H9 (cell line): ENCODE results near the gene SMIM14. TPM values are rescaled to one million over a fixed set of nuclear protein-coding genes. Genes with fewer than 3 reads are reported as not detected.

Experiments used
- DNase-seq: peaks from one replicate; pipeline ENCODE4 v3.0.0-alpha.2; 2017
- H2AFZ ChIP-seq: one replicate; pipeline ENCODE4 v1.6.1; 2013; ENCODE audit warnings: mild to moderate bottlenecking, low read length, control low read depth, moderate library complexity
- H2AK5ac ChIP-seq: 2 replicates; pipeline ENCODE4 v1.6.1; 2013; ENCODE audit warnings: low read length, control low read depth, mixed read lengths; ENCODE audit not compliant: insufficient read length
- H2BK120ac ChIP-seq: one replicate; pipeline ENCODE4 v1.6.1; 2013; ENCODE audit warnings: low read depth, mild to moderate bottlenecking, low read length, control low read depth, inconsistent platforms; ENCODE audit not compliant: poor library complexity, severe bottlenecking
- H2BK12ac ChIP-seq: 2 replicates; pipeline ENCODE4 v1.6.1; 2013; ENCODE audit warnings: low read length, control low read depth, mixed read lengths, low read depth; ENCODE audit not compliant: insufficient read length
- H2BK15ac ChIP-seq: 2 replicates; pipeline ENCODE4 v1.6.1; 2013; ENCODE audit warnings: low read depth, low read length, control low read depth
- H2BK20ac ChIP-seq: one replicate; pipeline ENCODE4 v1.6.1; 2013; ENCODE audit warnings: low read depth, mild to moderate bottlenecking, low read length, control low read depth, inconsistent platforms; ENCODE audit not compliant: poor library complexity, severe bottlenecking
- H2BK5ac ChIP-seq: 2 replicates; pipeline ENCODE4 v1.6.1; 2013; ENCODE audit warnings: low read length, control low read depth, mixed read lengths; ENCODE audit not compliant: insufficient read length
- H3K14ac ChIP-seq: 2 replicates; pipeline ENCODE4 v1.6.1; 2013; ENCODE audit warnings: low read length, control low read depth; ENCODE audit not compliant: insufficient read depth
- H3K18ac ChIP-seq: 2 replicates; pipeline ENCODE4 v1.6.1; 2013; ENCODE audit warnings: low read depth, mild to moderate bottlenecking, mixed read lengths, low read length, control low read depth; ENCODE audit not compliant: insufficient read length
- H3K23ac ChIP-seq: 2 replicates; pipeline ENCODE4 v1.6.1; 2013; ENCODE audit warnings: low read length, control low read depth, mixed read lengths, low read depth; ENCODE audit not compliant: insufficient read length
- H3K23me2 ChIP-seq: 2 replicates; pipeline ENCODE4 v1.6.1; 2013; ENCODE audit warnings: low read depth, mild to moderate bottlenecking, mixed read lengths, low read length, control low read depth; ENCODE audit not compliant: insufficient read length, poor library complexity, severe bottlenecking
- H3K27ac ChIP-seq: 2 replicates; pipeline ENCODE4 v1.5.1; 2013; ENCODE audit warnings: low read length, control low read depth, mixed read lengths, low read depth; ENCODE audit not compliant: insufficient read length
- H3K27me3 ChIP-seq: 2 replicates; pipeline ENCODE4 v1.6.1; 2013; ENCODE audit warnings: low read length, control low read depth, inconsistent platforms; ENCODE audit not compliant: insufficient read depth
- H3K4ac ChIP-seq: 2 replicates; pipeline ENCODE4 v1.6.1; 2013; ENCODE audit warnings: low read depth, mild to moderate bottlenecking, control low read depth, inconsistent platforms, low read length, moderate library complexity
- H3K4me1 ChIP-seq: 2 replicates; pipeline ENCODE4 v1.6.1; 2013; ENCODE audit warnings: low read length, control low read depth, inconsistent platforms; ENCODE audit not compliant: insufficient read depth
- H3K4me2 ChIP-seq: 2 replicates; pipeline ENCODE4 v1.6.1; 2013; ENCODE audit warnings: low read length, control low read depth, mixed read lengths; ENCODE audit not compliant: insufficient read length, insufficient read depth
- H3K56ac ChIP-seq: 2 replicates; pipeline ENCODE4 v1.6.1; 2013; ENCODE audit warnings: low read depth, mild to moderate bottlenecking, mixed read lengths, low read length, control low read depth; ENCODE audit not compliant: insufficient read length
- H3K79me1 ChIP-seq: 2 replicates; pipeline ENCODE4 v1.6.1; 2013; ENCODE audit warnings: low read depth, mild to moderate bottlenecking, moderate library complexity, low read length, control low read depth, inconsistent platforms; ENCODE audit not compliant: insufficient read depth, poor library complexity, severe bottlenecking
- H3K79me2 ChIP-seq: 2 replicates; pipeline ENCODE4 v1.6.1; 2013; ENCODE audit warnings: low read length, control low read depth, inconsistent platforms; ENCODE audit not compliant: insufficient read depth
- H3K9ac ChIP-seq: 2 replicates; pipeline ENCODE4 v1.6.1; 2013; ENCODE audit warnings: low read length, control low read depth, mixed read lengths; ENCODE audit not compliant: insufficient read length; ENCODE audit errors: extremely low read depth
- H3K9me3 ChIP-seq: one replicate; pipeline ENCODE4 v1.6.1; 2013; ENCODE audit warnings: low read depth, low read length, inconsistent platforms; ENCODE audit not compliant: control insufficient read depth
- H3T11ph ChIP-seq: one replicate; pipeline ENCODE4 v1.6.1; 2013; ENCODE audit warnings: mild to moderate bottlenecking, low read length, control low read depth, inconsistent platforms
- H4K20me1 ChIP-seq: one replicate; pipeline ENCODE4 v1.6.1; 2013; ENCODE audit not compliant: control insufficient read depth, insufficient read length, insufficient read depth
- H4K5ac ChIP-seq: 2 replicates; pipeline ENCODE4 v1.6.1; 2013; ENCODE audit warnings: low read depth, mild to moderate bottlenecking, mixed read lengths, low read length, control low read depth; ENCODE audit not compliant: insufficient read length
- H4K8ac ChIP-seq: replicated peaks from 2 replicates; pipeline ENCODE4 v1.6.1; 2013; ENCODE audit warnings: low read length, control low read depth, mixed read lengths, low read depth; ENCODE audit not compliant: insufficient read length
- H4K91ac ChIP-seq: 2 replicates; pipeline ENCODE4 v1.6.1; 2013; ENCODE audit warnings: low read depth, mild to moderate bottlenecking, moderate library complexity, mixed read lengths, low read length, control low read depth; ENCODE audit not compliant: insufficient read length
- H3K27ac Mint-ChIP-seq, 3 experiments: 2 replicates in 2 of 3; 3 replicates in 1 of 3; pipeline ENCODE4 v1.8.0; 2020 to 2021; ENCODE audit warnings: mixed read lengths in 3 of 3, mild to moderate bottlenecking in 1 of 3, moderate library complexity in 1 of 3
- H3K27me3 Mint-ChIP-seq: 2 replicates; pipeline ENCODE4 v1.8.0; 2021; ENCODE audit warnings: low read depth, mild to moderate bottlenecking, moderate library complexity, mixed read lengths
- H3K36me3 Mint-ChIP-seq, 3 experiments: 2 replicates in 2 of 3; 3 replicates in 1 of 3; pipeline ENCODE4 v1.8.0; 2020 to 2021; ENCODE audit warnings: low read depth in 3 of 3, mixed read lengths in 3 of 3; ENCODE audit not compliant: insufficient read depth in 1 of 3
- H3K4me1 Mint-ChIP-seq, 2 experiments: 2 replicates each; pipeline ENCODE4 v1.8.0; 2020; ENCODE audit warnings: mixed read lengths in 2 of 2
- H3K4me3 Mint-ChIP-seq, 2 experiments: 2 replicates in 1 of 2; 3 replicates in 1 of 2; pipeline ENCODE4 v1.8.0; 2020 to 2021; ENCODE audit warnings: mild to moderate bottlenecking in 2 of 2, mixed read lengths in 2 of 2, moderate library complexity in 1 of 2
- H3K9me3 Mint-ChIP-seq, 2 experiments: 2 replicates in 1 of 2; 3 replicates in 1 of 2; pipeline ENCODE4 v1.8.0; 2020; ENCODE audit warnings: mild to moderate bottlenecking in 2 of 2, mixed read lengths in 2 of 2, moderate library complexity in 1 of 2
- WGBS: extraction: QIAGEN DNeasy Blood & Tissue Kit; methylation state at CpG from one replicate; pipeline ENCODE4 v1.1.7; 2013; ENCODE audit warnings: missing lambda C conversion rate, low lambda C conversion rate, mixed read lengths; ENCODE audit not compliant: insufficient read length; ENCODE audit errors: extremely low coverage; 5-methylcytosine and 5-hydroxymethylcytosine counted together
- total RNA-seq: library from RNA; stranded (reverse); gene quantifications from 2 replicates; pipeline ENCODE4 v1.2.1, GENCODE V29; 2021
- TF ChIP-seq, protein P1 (sequence below): fragments of 200-600 bp; sonication (generic); conservative IDR thresholded peaks from 3 replicates; pipeline ENCODE4 v1.8.0; 2021; ENCODE audit warnings: antibody characterized with exemption, mild to moderate bottlenecking

The SMIM14 gene
- total RNA-seq, 1 experiment from 2014 or later = 19.4 TPM

DNA sequence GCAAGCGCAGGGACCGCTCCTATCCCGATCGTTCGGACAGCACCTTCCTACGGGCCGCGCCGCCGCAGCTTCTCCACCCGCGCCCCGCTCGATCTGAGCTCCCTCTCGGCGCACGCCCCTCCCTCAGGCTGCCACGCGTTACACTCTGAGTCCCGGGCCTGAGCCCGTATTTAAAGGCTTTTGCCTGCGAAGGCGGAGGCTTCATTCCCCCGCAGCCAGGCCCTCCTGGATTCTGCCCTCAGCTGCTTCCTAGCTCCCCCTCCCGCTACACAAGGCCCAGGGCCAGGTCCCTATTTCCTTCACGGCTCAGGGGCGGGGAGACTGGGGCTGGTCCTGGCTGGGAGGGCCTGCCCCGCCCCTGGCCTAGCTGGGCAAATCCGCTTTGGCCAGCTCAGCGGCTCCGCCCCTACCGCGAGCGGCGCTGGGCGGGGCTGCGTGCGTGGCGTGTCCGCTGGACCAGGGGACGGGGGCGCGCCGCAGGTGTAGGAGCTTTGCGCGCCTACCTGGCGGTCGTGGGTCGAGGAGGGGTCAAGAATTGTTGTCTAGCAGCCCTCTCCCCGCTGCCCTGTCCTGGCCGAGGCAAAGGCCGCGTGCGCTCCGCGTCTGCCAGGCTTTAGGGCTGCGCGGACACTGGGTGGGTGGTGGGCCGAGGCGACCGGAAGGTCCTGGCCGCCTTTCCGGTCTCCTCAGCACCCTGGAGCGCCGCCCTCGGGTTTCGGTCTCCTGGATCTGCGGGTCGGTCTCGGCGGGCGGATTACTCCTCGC, 111.2 kb downstream of the SMIM14 start, which contains the start of gene UGDH:
Gene UGDH, minus strand, starts transcription at position 144 of the 765 bp plus-strand sequence. CDS start 5,927 bp downstream, outside the sequence.
- Histone ChIP-seq H4K91ac (peak within 1 kb of the TSS; percentile 44), H3K4ac (no peak within 1 kb of the TSS), H3K56ac (no peak within 1 kb of the TSS), H3K27ac (peak within 1 kb of the TSS; percentile 15), H3K9me3 (peaks cover 24% of the 10 kb centered on the region), H3K27me3 (no peaks in the 10 kb centered on the region), H3T11ph (no peak within 1 kb of the TSS), H2BK120ac (no peak within 1 kb of the TSS), H3K23ac (no peak within 1 kb of the TSS), H3K79me1 (peaks cover 3% of the 10 kb centered on the region), H3K79me2 (peaks cover 7% of the 10 kb centered on the region; the same call in 1 of the 2 replicates), H2BK20ac (no peak within 1 kb of the TSS), H3K14ac (peak within 1 kb of the TSS; percentile 92), H3K4me1 (no peaks in the 10 kb centered on the region), H2AFZ (peak within 1 kb of the TSS; percentile 59), H4K20me1 (no peaks in the 10 kb centered on the region), H3K23me2 (peaks cover 9% of the 10 kb centered on the region), H2AK5ac (no peak within 1 kb of the TSS), H2BK12ac (no peak within 1 kb of the TSS), H2BK5ac (no peak within 1 kb of the TSS), H4K5ac (no peak within 1 kb of the TSS), H4K8ac (no peak within 1 kb of the TSS), H3K4me2 (peak within 1 kb of the TSS; percentile 90), H2BK15ac (no peak within 1 kb of the TSS), H3K9ac (peak within 1 kb of the TSS; percentile 97), H3K18ac (peak within 1 kb of the TSS; percentile 90)
- peaks cover 32 to 33% of the 10 kb centered on the region in 2 experiments for H3K9me3 Mint-ChIP-seq
- H3K4me1 Mint-ChIP-seq = peaks cover 12 to 15% of the 10 kb centered on the region in 2 experiments
- H3K27me3 Mint-ChIP-seq = no peaks in the 10 kb centered on the region
- TF ChIP-seq, protein P1, sequence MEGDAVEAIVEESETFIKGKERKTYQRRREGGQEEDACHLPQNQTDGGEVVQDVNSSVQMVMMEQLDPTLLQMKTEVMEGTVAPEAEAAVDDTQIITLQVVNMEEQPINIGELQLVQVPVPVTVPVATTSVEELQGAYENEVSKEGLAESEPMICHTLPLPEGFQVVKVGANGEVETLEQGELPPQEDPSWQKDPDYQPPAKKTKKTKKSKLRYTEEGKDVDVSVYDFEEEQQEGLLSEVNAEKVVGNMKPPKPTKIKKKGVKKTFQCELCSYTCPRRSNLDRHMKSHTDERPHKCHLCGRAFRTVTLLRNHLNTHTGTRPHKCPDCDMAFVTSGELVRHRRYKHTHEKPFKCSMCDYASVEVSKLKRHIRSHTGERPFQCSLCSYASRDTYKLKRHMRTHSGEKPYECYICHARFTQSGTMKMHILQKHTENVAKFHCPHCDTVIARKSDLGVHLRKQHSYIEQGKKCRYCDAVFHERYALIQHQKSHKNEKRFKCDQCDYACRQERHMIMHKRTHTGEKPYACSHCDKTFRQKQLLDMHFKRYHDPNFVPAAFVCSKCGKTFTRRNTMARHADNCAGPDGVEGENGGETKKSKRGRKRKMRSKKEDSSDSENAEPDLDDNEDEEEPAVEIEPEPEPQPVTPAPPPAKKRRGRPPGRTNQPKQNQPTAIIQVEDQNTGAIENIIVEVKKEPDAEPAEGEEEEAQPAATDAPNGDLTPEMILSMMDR = no peak
- H3K4me3 Mint-ChIP-seq = peak within 1 kb of the TSS; percentile 97 to 99
- peak; percentile 96 for DNase-seq
- no CpG with 5 or more reads among the region's 73 CpGs for WGBS
- H3K36me3 Mint-ChIP-seq = peaks cover 34 to 44% (median 40%) of the 10 kb centered on the region in 3 experiments
- H3K27ac Mint-ChIP-seq = peak within 1 kb of the TSS; percentile 98 to 99 (median 99)
